ENCODE data around the gene P2RY8. TPM values are rescaled to one million over a fixed set of nuclear protein-coding genes. Genes with fewer than 3 reads are reported as not detected.
A peak's percentile ranks its signal among the peaks of the same experiment; 100 is the strongest.
"Not testable (repeated sequence)": the region's sequence is repeated elsewhere in the genome, so short reads cannot be mapped to it uniquely, and the experiment has no call there.

P2RY8 gene
- total RNA-seq, 1 donor from 2014 or later: 1.6 TPM

- ATAC-seq (ENCODE audit: poor library complexity) (no peak), DNase-seq (peak; percentile 25)
- intact Hi-C loops (cut with DNase I): loop anchor here (10.0 kb wide), 1 partner anchor 46 kb away; the partner anchor contains the start of gene SLC25A6
Observed at GRCh38 chrX:1440506-1440905, 96.5 kb downstream of the P2RY8 start.

- DNase-seq (no peak), ATAC-seq (ENCODE audit: poor library complexity) (no peak)
- intact Hi-C loops (cut with DNase I): no loop called here
Observed at GRCh38 chrX:1435241-1435895, 101.6 kb downstream of the P2RY8 start.

GRCh38 chrX:1434871-1435240 lies 102.1 kb downstream of the P2RY8 start:
- ATAC-seq (ENCODE audit: poor library complexity) (no peak), DNase-seq (no peak)
- intact Hi-C loops (cut with DNase I): no loop called here

DNA sequence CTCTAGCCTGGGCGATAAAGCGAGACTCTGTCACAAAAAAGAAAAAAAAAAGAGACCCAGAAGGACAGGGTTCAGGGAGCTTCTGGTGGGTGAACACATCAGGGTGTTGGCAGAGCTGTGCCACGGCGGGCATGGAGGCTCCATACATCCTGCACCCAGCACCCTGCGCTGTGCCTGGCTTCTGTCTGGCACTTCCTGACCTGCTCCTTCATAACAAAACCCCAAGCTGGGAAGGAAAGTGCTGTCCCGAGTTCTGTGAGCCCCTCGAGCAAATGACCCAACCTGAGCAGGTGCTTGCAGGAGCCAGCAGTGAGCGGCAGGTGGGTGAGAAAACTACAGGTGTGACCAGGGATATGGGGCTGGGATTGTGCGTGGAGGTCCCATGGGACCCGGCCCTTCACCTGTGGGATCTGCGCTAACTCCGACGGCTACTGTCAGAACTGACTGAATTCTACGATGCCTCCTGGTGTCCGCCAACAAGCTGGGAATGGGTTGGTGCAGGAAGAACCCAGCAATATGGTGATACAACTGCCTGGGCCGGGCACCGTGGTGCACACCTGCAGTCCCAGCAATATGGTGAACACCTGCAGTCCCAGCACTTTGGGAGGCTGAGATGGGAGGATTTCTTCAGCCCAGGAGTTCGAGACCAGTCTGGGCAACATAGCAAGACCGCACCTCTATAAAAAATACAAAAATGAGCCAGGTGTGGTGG lies 103.2 kb downstream of the P2RY8 start:
- DNase-seq (no peak), ATAC-seq (ENCODE audit: poor library complexity) (no peak)
- intact Hi-C loops (cut with DNase I): no loop called here

DNA sequence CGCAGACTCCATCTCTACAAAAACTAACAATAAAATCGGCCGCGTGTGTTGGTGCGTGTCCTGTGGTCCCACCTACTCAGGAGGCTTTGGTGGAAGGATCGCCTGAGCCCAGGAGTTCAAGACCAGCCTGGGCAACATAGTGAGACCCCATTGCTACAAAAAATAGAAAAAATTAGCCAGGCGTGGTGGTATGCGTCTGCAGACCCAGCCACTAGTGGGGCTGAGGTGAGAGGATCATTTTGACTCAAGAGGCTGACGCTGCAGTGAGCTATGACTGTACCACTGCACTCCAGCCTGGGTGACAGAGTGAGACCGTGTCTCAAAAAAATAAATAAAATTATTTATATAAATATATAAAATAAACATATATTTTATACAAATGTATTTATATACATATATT lies 106.5 kb downstream of the P2RY8 start:
- DNase-seq (no peak), ATAC-seq (ENCODE audit: poor library complexity) (no peak)
- intact Hi-C loops (cut with DNase I): no loop called here

GRCh38 chrX:1427756-1428155 lies 109.2 kb downstream of the P2RY8 start:
- ATAC-seq (ENCODE audit: poor library complexity) (no peak), DNase-seq (no peak)
- intact Hi-C loops (cut with DNase I): no loop called here

- intact Hi-C loops (cut with DNase I); ATAC-seq (ENCODE audit: poor library complexity); DNase-seq: not testable (repeated sequence)
Observed at GRCh38 chrX:1426321-1426720, 110.7 kb downstream of the P2RY8 start.

DNA sequence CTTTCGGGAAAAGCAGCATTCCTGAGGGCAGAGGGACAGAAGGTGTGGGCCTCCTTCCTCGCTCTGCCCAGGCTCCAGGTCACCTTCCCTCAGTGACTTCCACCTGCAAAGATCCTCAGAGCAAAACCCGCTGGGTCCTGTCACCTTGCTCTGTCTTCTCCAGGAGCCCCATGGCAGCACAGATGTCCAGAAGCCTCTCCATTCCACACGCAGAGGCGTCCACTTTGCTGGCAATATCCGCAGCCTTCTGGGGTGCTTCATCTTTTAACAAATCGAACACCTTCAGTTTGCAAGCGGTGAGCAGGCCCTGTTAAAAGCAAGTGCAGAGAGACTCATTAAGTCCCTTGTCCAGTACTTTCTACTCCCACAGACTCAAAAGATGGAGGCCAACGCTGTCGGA lies 111.6 kb downstream of the P2RY8 start:
- intact Hi-C loops (cut with DNase I): no loop called here
- ATAC-seq (ENCODE audit: poor library complexity) (no peak), DNase-seq (no peak)

GRCh38 chrX:1424147-1424851 lies 112.7 kb downstream of the P2RY8 start:
- ATAC-seq (ENCODE audit: poor library complexity): no peak
- intact Hi-C loops (cut with DNase I): no loop called here
- no peak for DNase-seq

- no peak for DNase-seq
Observed at GRCh38 chrX:1423215-1423614, 113.8 kb downstream of the P2RY8 start.

DNA sequence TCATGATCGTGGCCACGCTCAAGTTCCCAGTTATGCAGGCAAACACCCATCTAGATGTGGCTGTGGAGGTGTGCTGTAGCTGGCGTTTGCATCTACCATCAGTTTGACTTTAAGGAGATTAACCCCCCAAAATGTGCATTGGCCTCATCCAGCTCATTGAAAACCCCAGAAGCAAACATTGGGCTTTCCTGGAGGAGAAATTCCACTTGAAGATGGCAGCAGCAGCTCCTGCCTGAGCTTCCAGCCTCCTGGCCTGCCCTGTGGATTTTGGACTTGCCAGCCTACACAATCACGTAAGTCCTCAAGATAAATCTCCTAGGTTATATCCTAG lies 114.9 kb downstream of the P2RY8 start:
- DNase-seq (no peak), ATAC-seq (ENCODE audit: poor library complexity) (no peak)
- intact Hi-C loops (cut with DNase I): no loop called here

More at GRCh38 chrX:1423215-1423614, 113.8 kb downstream of the P2RY8 start:
- intact Hi-C loops (cut with DNase I): no loop called here
- no peak for ATAC-seq (ENCODE audit: poor library complexity)

- DNase-seq: peak; percentile 8
- intact Hi-C loops (cut with DNase I): no loop called here
Observed at GRCh38 chrX:1421433-1422134, 115.4 kb downstream of the P2RY8 start.

DNA sequence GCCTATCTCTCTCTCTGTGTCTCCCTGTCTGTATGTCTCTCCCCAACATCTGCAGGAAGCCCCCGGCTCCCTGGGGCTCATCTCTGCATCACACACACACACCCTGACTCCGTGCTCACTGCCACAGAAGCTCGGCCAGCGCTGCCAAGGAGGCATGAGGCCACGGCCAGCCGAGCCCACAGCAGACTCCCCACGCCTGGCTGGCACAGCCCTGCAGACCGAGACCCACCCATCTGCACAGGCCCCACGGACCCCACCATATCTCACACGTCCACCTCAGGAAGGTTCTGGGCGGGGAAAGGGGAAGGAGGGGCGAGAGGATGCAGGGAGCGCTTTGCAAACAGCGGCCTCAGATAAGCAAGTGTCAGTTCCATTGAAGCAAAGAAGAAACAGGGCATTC lies 116.6 kb downstream of the P2RY8 start:
- DNase-seq (no peak), ATAC-seq (ENCODE audit: poor library complexity) (no peak)
- intact Hi-C loops (cut with DNase I): no loop called here

More at GRCh38 chrX:1421433-1422134, 115.4 kb downstream of the P2RY8 start:
- no peak for ATAC-seq (ENCODE audit: poor library complexity)

DNA sequence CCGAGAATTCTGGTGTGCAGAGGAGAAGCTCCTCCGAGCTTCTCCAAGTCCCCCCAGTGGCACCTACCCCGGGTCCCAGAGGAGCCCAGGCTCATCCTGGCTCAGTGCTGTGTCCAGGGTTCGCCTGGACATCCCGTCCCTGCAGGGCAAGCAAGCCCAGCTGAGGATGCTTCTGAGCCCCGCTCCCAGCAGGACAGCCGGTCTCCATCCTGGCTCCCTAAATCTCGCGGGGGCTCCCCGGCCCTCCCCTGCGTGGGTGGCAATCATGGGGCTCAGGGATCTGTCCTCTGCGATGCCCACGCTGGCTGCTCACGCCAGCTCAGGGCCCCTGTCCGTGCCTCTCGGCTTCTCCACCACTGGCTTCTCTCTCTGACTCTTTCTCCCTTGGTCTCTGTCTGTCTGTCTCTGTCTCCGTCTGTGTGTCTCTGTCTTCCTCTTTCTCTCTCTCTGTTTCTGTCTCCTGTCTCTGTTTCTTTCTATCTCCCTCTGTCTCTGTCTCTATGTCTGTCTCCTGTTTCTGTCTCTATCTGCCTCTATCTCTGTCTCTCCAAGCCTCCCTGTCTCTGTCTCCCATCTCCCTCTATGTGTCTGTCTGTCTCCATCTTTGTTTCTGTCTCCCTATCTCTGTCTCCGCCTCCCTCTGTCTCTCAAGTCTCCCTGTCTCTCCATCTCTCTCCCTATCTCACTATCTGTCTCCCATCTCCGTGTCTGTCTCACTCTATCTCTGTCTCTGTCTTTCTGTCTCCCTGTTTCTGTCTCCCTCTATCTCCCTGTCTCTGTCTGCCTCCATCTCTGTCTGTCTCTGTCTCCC lies 117.2 kb downstream of the P2RY8 start:
- ATAC-seq (ENCODE audit: poor library complexity) (no peak), DNase-seq (no peak)
- intact Hi-C loops (cut with DNase I): no loop called here

- DNase-seq: no peak
- intact Hi-C loops (cut with DNase I): no loop called here
- peak; percentile 3 for ATAC-seq (ENCODE audit: poor library complexity)
Observed at GRCh38 chrX:1418901-1419544, 118.0 kb downstream of the P2RY8 start.

GRCh38 chrX:1417921-1418771 lies 118.8 kb downstream of the P2RY8 start:
- intact Hi-C loops (cut with DNase I): no loop called here
- no peak for ATAC-seq (ENCODE audit: poor library complexity)
- DNase-seq: no peak

Measured in Right ventricle myocardium superior (tissue), 1 donor.